Progenitor cell of endocrine pancreas (in vitro differentiated cells): Measurements from ENCODE around the gene ADGRL3. TPM values are rescaled to one million over a fixed set of nuclear protein-coding genes. Genes with fewer than 3 reads are reported as not detected.
"Not testable (repeated sequence)": the region's sequence is repeated elsewhere in the genome, so short reads cannot be mapped to it uniquely, and the experiment has no call there.

Experiments used
- DNase-seq: peaks from one replicate; pipeline ENCODE4 v3.0.0; 2021; ENCODE audit warnings: low spot score; ENCODE audit not compliant: unreplicated experiment
- H3K27ac Mint-ChIP-seq: 2 replicates; pipeline ENCODE4 v1.8.0; 2021; ENCODE audit warnings: mild to moderate bottlenecking, moderate library complexity, mixed read lengths
- H3K27me3 Mint-ChIP-seq: 2 replicates; pipeline ENCODE4 v1.8.0; 2021; ENCODE audit warnings: mixed read lengths
- H3K36me3 Mint-ChIP-seq: 2 replicates; pipeline ENCODE4 v1.8.0; 2022; ENCODE audit warnings: mixed read lengths; ENCODE audit not compliant: insufficient read depth
- H3K4me1 Mint-ChIP-seq: 2 replicates; pipeline ENCODE4 v1.8.0; 2021; ENCODE audit warnings: low read depth, mixed read lengths
- H3K4me3 Mint-ChIP-seq: 2 replicates; pipeline ENCODE4 v1.8.0; 2021; ENCODE audit warnings: low read depth, mild to moderate bottlenecking, moderate library complexity, mixed read lengths
- H3K9me3 Mint-ChIP-seq: 2 replicates; pipeline ENCODE4 v1.8.0; 2021; ENCODE audit warnings: low read depth, mixed read lengths
- CTCF ChIP-seq: fragments of 200-600 bp; sonication (generic); IDR thresholded peaks from one replicate; pipeline ENCODE4 v1.5.0; 2021; ENCODE audit warnings: antibody characterized with exemption, mild to moderate bottlenecking; ENCODE audit not compliant: unreplicated experiment
- total RNA-seq: library from RNA; stranded (reverse); gene quantifications from 2 replicates; pipeline ENCODE4 v1.2.1, GENCODE V29; 2021

The ADGRL3 gene
- total RNA-seq, 1 donor from 2014 or later = 5.6 TPM

DNA sequence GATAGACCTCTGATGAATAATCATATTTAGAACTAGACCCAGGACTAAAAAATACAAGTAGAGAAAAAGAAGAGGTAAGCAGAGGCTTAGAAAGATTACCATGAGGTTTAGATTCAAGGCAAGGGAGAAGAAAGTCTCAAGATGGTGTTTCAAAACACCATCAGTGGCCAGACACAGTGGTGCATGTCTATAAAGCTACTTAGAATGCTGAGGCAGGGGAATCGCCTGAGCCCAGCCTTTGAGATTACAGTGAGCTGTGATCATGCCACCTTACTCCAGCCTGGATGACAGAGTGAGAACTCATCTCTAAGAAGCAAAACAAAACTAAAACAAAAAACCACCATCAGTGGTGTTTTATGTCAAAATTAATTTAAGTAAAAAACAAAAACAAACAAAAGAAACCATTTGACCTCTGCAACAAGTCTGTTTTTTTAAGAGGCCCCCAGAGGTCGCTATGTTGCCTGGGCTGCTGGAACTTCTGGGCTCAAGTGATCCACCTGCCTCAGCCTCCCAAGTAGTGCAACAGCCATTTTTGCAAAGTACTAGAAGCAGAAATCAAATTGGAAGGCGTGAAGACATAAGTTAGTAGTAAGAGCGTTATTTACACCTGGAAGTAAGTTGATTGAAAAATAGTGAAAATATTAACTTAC is 784.3 kb downstream of the ADGRL3 start:
- Mint-ChIP-seq H3K9me3 (no peaks in the 10 kb centered on the region), H3K27me3 (no peaks in the 10 kb centered on the region), H3K27ac (no peak overlapping the region), H3K4me3 (no peak overlapping the region), H3K36me3 (no peaks in the 10 kb centered on the region), H3K4me1 (no peaks in the 10 kb centered on the region)
- TF ChIP-seq CTCF = no peak
- DNase-seq = no peak

DNA sequence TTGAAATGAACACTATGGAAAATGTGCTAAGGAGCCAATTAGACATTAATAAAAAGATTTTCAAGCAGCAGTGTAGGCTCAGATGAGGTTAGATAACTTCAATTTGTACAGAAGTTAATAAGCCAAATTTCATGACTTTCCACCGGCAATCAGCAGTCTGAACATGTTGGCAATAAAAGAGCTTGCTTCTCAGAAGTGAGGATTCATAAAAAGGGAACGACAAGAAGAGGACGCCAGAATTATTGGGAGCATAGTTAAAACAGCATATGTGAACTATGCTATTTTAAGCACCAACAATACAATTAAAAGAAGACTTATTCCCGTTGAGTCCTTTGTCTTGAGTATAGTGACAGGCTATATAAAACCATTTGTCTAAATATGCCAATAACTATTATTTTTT is 785.3 kb downstream of the ADGRL3 start:
- H3K27me3 Mint-ChIP-seq = no peaks in the 10 kb centered on the region
- no peaks in the 10 kb centered on the region for H3K9me3 Mint-ChIP-seq
- TF ChIP-seq CTCF = no peak
- DNase-seq = no peak
- no peak overlapping the region for H3K27ac Mint-ChIP-seq
- no peaks in the 10 kb centered on the region for H3K36me3 Mint-ChIP-seq
- no peak overlapping the region for H3K4me3 Mint-ChIP-seq
- no peaks in the 10 kb centered on the region for H3K4me1 Mint-ChIP-seq

DNA sequence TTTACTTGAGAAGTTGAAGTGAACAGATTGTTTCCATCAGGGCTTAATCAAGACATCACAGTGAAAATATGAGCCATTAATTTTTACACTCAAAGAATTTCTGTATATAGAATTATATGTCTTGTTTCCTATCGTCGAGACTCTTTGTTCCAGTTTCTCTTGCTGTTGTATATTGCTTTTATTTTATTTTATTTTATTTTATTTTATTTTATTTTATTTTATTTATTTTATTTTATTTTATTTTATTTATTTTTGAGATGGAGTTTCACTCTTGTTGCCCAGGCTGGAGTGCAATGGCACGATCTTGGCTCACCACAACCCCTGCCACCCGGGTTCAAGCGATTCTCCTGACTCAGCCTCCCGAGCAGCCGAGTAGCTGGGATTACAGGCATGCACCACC is 786.8 kb downstream of the ADGRL3 start:
- not testable (repeated sequence) for H3K27me3 Mint-ChIP-seq, H3K4me3 Mint-ChIP-seq, H3K4me1 Mint-ChIP-seq, H3K27ac Mint-ChIP-seq, H3K9me3 Mint-ChIP-seq, DNase-seq, H3K36me3 Mint-ChIP-seq

DNA sequence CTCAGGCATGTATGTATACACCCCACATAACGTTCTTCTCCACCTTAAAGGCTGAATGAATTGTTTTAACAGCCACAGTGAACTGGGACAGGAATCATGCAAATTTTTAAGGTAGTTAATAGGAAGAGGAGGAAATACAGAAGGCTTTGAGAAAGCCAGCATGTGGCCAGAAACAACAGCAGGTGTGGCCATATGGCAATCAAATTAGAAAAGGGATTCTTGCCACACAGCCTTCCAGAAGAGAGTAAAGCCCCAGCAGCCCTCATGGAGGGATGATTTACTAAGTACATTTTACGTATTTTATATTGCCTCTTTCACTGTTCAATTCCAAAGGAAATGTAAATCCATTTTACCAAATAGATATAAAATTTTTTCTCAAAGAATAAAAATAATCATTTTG is 792.2 kb downstream of the ADGRL3 start:
- Mint-ChIP-seq H3K4me1 (peaks cover 1% of the 10 kb centered on the region), H3K9me3 (no peaks in the 10 kb centered on the region), H3K27me3 (no peaks in the 10 kb centered on the region), H3K4me3 (no peak overlapping the region), H3K27ac (no peak overlapping the region), H3K36me3 (no peaks in the 10 kb centered on the region)
- TF ChIP-seq CTCF = no peak
- DNase-seq = no peak

DNA sequence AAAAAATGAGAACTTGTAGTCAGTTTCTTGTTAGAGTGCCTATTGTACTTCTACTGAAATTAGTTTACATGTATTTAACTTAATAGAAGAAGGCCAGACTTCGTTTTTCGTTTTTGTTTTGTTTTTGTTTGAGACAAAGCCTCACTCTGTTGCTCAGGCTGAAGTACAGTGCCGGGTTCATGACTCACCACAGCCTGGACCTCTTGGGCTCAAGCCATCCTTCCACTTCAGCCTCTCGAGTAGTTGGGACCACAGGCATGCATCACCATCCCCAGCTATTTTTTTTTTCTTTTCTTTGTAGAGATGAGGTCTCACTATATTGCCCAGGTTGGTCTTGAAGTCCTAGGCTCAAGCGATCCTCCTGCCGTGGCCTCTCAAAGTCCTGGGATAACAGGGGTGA is 793.9 kb downstream of the ADGRL3 start:
- Mint-ChIP-seq H3K27me3 (no peaks in the 10 kb centered on the region), H3K36me3 (no peaks in the 10 kb centered on the region), H3K4me1 (peaks cover 1% of the 10 kb centered on the region), H3K9me3 (no peaks in the 10 kb centered on the region), H3K4me3 (no peak overlapping the region), H3K27ac (no peak overlapping the region)
- DNase-seq = no peak
- no peak for TF ChIP-seq CTCF

DNA sequence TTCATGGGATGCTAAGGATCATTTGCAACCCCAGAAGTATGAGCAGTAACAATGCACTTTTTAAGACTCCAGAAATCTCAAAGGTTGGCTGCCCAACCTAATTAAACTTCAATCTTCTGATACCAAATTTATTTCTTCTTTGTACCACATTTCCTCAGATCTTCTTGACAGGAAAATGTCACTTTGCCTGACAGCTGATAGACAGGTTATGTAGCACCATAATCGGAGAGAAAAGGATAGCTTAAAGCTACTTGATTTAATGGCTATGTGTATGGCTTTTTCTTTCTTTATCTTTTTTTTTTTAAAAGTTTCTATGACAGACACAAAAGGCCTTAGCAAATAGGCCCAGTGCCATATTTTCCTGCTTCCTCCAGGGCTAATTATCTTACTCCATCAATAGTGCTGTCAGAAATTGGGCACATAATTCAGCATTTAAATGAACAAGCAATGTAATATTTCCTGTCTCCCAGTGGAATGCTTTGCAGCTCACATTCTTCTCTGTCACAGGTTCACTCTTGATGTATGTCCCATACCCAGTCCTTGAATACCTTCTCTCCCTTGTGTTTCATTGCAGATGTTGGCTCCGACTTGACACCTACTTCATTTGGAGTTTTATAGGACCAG is 795.7 kb downstream of the ADGRL3 start:
- no peak for TF ChIP-seq CTCF
- no peaks in the 10 kb centered on the region for H3K27me3 Mint-ChIP-seq
- no peak overlapping the region for H3K4me3 Mint-ChIP-seq
- H3K36me3 Mint-ChIP-seq = no peaks in the 10 kb centered on the region
- H3K4me1 Mint-ChIP-seq = peaks cover 1% of the 10 kb centered on the region
- no peaks in the 10 kb centered on the region for H3K9me3 Mint-ChIP-seq
- no peak overlapping the region for H3K27ac Mint-ChIP-seq
- DNase-seq = no peak
